CD4-positive, alpha-beta T cell (primary cell): ENCODE measurements around the gene LRTM1. TPM values are rescaled to one million over a fixed set of nuclear protein-coding genes. Genes with fewer than 3 reads are reported as not detected.

Source experiments
- ATAC-seq: fragments of 200-7000 bp; cut with Tn5 transposase; one replicate; pipeline ENCODE4 v1.10.0; 2022; ENCODE audit warnings: mild to moderate bottlenecking; ENCODE audit not compliant: poor library complexity
- CTCF ChIA-PET: fragments of 350-600 bp; sonication (Branson Sonifier 250); formaldehyde crosslinking; loops from one replicate; lab custom pipeline; 2021; ENCODE audit warnings: antibody characterized with exemption, inconsistent platforms; lab: Charles Lee
- POLR2A ChIA-PET: fragments of 350-600 bp; sonication (Branson Sonifier 250); formaldehyde crosslinking; loops from one replicate; lab custom pipeline; 2021; ENCODE audit warnings: antibody characterized with exemption, inconsistent platforms; lab: Charles Lee
- DNase-seq, 14 experiments: peaks; one replicate each; pipeline ENCODE4 v3.0.0-alpha.2; 2013 to 2020; ENCODE audit warnings: mixed read lengths in 2 of 14
- H3K27ac ChIP-seq, 2 donors: one replicate each; pipeline versions ENCODE4 v1.5.1 to v1.7.0; 2013; ENCODE audit warnings: low read length in 2 of 2, low read depth in 1 of 2, mild to moderate bottlenecking in 1 of 2
- H3K27me3 ChIP-seq, 2 experiments: 1 replicate in 1 of 2; 2 replicates in 1 of 2; pipeline versions ENCODE4 v1.6.1 to v1.7.0; 2013; ENCODE audit warnings: low read length in 2 of 2, control low read depth in 1 of 2, mild to moderate bottlenecking in 1 of 2, moderate library complexity in 1 of 2; ENCODE audit not compliant: insufficient read depth in 2 of 2, control insufficient read depth in 1 of 2
- H3K36me3 ChIP-seq: one replicate; pipeline ENCODE4 v1.6.1; 2013; ENCODE audit warnings: low read length, control low read depth; ENCODE audit not compliant: insufficient read depth
- H3K4me1 ChIP-seq: one replicate; pipeline ENCODE4 v1.6.1; 2013; ENCODE audit warnings: low read length, control low read depth; ENCODE audit not compliant: insufficient read depth
- H3K4me3 ChIP-seq: one replicate; pipeline ENCODE4 v1.5.1; 2013; ENCODE audit warnings: mild to moderate bottlenecking, low read length, moderate library complexity
- H3K9me3 ChIP-seq, 2 experiments: 1 replicate in 1 of 2; 2 replicates in 1 of 2; pipeline versions ENCODE4 v1.6.1 to v1.7.0; 2013; ENCODE audit warnings: low read length in 2 of 2, mild to moderate bottlenecking in 2 of 2, control low read depth in 1 of 2, moderate library complexity in 1 of 2; ENCODE audit not compliant: control insufficient read depth in 1 of 2, insufficient read depth in 1 of 2
- H3K27ac Mint-ChIP-seq: one replicate; pipeline ENCODE4 v1.8.0; 2020; ENCODE audit warnings: mixed read lengths
- H3K27me3 Mint-ChIP-seq: one replicate; pipeline ENCODE4 v1.8.0; 2021; ENCODE audit warnings: mixed read lengths
- H3K36me3 Mint-ChIP-seq: one replicate; pipeline ENCODE4 v1.8.0; 2021; ENCODE audit warnings: low read depth, mixed read lengths
- H3K4me1 Mint-ChIP-seq: one replicate; pipeline ENCODE4 v1.8.0; 2021; ENCODE audit warnings: low read depth, mixed read lengths
- H3K4me3 Mint-ChIP-seq: one replicate; pipeline ENCODE4 v1.8.0; 2020; ENCODE audit warnings: mild to moderate bottlenecking, mixed read lengths
- H3K9me3 Mint-ChIP-seq: one replicate; pipeline ENCODE4 v1.8.0; 2020; ENCODE audit warnings: mixed read lengths
- CTCF ChIP-seq: fragments of 200-600 bp; IDR thresholded peaks from one replicate; pipeline ENCODE4 v1.8.0; 2022; ENCODE audit warnings: antibody characterized with exemption, mild to moderate bottlenecking
- intact Hi-C, 2 experiments: fragments of 100-400 bp; cut with DNase I in 1 of 2; cut with micrococcal nuclease in 1 of 2; formaldehyde crosslinking; loops; one replicate each; pipeline versions ENCODE4 v1.15.1 to v1.9.0; 2023 to 2025; cut with DNase I, micrococcal nuclease
- total RNA-seq, 174 experiments: library from RNA in 2 of 174; stranded (reverse) in 2 of 174; gene quantifications; one replicate each; pipeline ENCODE4 v1.2.3 and lab custom pipeline; 2021 to 2026

Gene LRTM1
- total RNA-seq, 2 experiments from 2014 or later = not detected

- Mint-ChIP-seq H3K4me3 (no peak overlapping the region), H3K36me3 (no peaks in the 10 kb centered on the region), H3K27me3 (no peaks in the 10 kb centered on the region), H3K27ac (no peak overlapping the region), H3K4me1 (no peaks in the 10 kb centered on the region), H3K9me3 (no peaks in the 10 kb centered on the region)
- H3K4me3 ChIP-seq = no peak overlapping the region
- no peaks in the 10 kb centered on the region for H3K4me1 ChIP-seq
- ChIA-PET POLR2A (no interaction called here), CTCF (no interaction called here)
- H3K36me3 ChIP-seq = no peaks in the 10 kb centered on the region
- no peak for TF ChIP-seq CTCF
- no peak for ATAC-seq
- intact Hi-C loops = no loop called here
- H3K27ac ChIP-seq = no peak overlapping the region
- DNase-seq = no peak
- peaks cover 0 to 7% of the 10 kb centered on the region in 2 experiments for H3K9me3 ChIP-seq
- H3K27me3 ChIP-seq = no peaks in the 10 kb centered on the region
Measured at GRCh38 chr3:54891540-54891897, 36.3 kb downstream of the LRTM1 start.

GRCh38 chr3:54889731-54890130 lies 38.1 kb downstream of the LRTM1 start:
- intact Hi-C loops = no loop called here
- Mint-ChIP-seq H3K4me1 (no peaks in the 10 kb centered on the region), H3K36me3 (no peaks in the 10 kb centered on the region), H3K9me3 (no peaks in the 10 kb centered on the region), H3K4me3 (no peak overlapping the region), H3K27me3 (no peaks in the 10 kb centered on the region), H3K27ac (no peak overlapping the region)
- no peaks in the 10 kb centered on the region for H3K27me3 ChIP-seq
- DNase-seq = no peak
- no peaks in the 10 kb centered on the region for H3K4me1 ChIP-seq
- no peak for TF ChIP-seq CTCF
- no peaks in the 10 kb centered on the region for H3K36me3 ChIP-seq
- ChIA-PET POLR2A (no interaction called here), CTCF (no interaction called here)
- H3K9me3 ChIP-seq = peaks cover 0 to 7% of the 10 kb centered on the region in 2 experiments
- no peak overlapping the region for H3K4me3 ChIP-seq
- no peak overlapping the region for H3K27ac ChIP-seq
- no peak for ATAC-seq

GRCh38 chr3:54888873-54889272 lies 39.0 kb downstream of the LRTM1 start:
- no peak overlapping the region for H3K27ac ChIP-seq
- DNase-seq (no peak), ATAC-seq (no peak)
- H3K9me3 Mint-ChIP-seq = no peaks in the 10 kb centered on the region
- ChIA-PET POLR2A (no interaction called here), CTCF (no interaction called here)
- no peaks in the 10 kb centered on the region for H3K27me3 ChIP-seq
- no peaks in the 10 kb centered on the region for H3K4me1 ChIP-seq
- no peak overlapping the region for H3K27ac Mint-ChIP-seq
- no peak overlapping the region for H3K4me3 ChIP-seq
- no peak for TF ChIP-seq CTCF
- H3K27me3 Mint-ChIP-seq = no peaks in the 10 kb centered on the region
- H3K4me3 Mint-ChIP-seq = no peak overlapping the region
- H3K36me3 Mint-ChIP-seq = no peaks in the 10 kb centered on the region
- intact Hi-C loops = no loop called here
- no peaks in the 10 kb centered on the region for H3K4me1 Mint-ChIP-seq
- H3K36me3 ChIP-seq = no peaks in the 10 kb centered on the region
- H3K9me3 ChIP-seq = peaks cover 0 to 7% of the 10 kb centered on the region in 2 experiments
